HG02798 (cell line): ENCODE results near the gene CLEC2B.

Experiments
- ATAC-seq: cut with Tn5 transposase; IDR thresholded peaks from one replicate; pipeline ENCODE4 v1.9.1; 2021; ENCODE audit warnings: mild to moderate bottlenecking; ENCODE audit not compliant: unreplicated experiment, poor library complexity

Gene CLEC2B

DNA sequence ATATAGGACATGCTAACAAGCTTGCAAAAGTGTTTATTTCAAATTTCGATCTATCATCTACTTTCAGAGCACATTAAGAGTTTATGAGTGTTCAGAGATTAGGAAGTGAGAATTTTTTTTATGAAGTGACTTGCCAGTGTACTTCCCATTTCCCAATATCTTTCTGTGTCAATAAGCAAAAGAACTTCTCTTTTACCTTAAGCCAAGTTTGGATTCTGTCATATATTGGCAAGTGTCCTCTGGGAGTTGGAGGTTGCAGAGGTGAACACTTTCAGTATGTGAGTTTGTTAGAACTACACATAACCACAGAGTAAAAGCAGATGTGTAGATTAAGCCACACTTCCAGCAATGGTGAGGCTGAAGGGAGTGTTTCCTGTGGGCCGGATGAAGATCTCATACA, 58.5 kb downstream of the CLEC2B start:
- no peak for ATAC-seq

DNA sequence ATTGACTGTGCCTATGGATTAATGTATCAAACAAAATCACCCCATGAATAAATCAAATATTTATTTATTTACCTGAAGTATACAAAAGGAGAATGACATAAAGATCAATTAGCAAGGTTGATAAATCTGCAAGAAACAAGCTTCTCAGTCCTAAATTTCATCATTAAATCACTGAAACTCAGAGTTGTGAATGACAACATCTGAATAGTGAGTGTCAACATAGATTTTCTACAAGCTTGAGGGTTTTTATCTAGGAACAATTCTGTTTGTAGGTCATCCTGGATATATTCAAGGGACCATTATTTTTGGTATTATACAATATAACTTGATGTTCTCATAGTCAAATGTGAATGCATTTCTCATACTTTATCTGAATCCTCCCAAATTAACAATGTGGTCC, 59.3 kb downstream of the CLEC2B start:
- no peak for ATAC-seq

DNA sequence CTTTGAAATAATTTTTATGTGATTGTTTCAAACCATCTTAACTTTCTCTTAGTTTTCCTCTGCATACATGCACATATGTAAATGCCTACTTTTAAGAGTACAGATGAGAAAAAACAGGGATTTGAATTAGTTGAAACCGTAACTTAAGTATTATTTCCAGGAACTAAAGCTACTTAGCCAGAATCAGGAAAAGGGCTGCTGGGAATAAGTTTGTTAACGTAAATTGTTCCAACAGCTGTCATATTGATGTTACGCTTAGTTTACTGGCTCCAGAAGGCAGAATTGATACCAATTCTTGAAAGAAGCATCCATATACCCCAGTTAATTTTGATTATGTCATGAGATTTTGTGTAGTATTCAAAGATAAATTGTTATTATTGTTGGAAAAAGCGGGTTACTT, 59.8 kb downstream of the CLEC2B start:
- no peak for ATAC-seq

DNA sequence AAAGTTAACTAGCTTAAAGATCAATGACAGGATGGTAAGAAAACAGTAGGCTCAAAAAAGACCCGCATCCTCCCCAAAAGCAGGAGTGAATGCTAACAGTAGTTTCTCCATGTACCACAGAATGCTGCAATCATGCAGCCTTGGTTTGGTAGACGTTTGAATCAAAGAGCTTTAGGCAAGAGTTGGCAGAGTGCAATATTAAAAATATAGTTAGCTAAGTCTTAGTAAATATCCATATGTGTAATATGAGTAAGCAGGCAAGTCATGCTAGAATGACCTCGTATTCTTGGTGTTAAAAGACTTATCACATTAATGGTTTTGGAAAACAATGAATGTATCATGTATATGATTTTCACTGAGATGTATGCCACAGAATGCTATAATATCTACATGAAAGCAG, 60.6 kb downstream of the CLEC2B start:
- no peak for ATAC-seq

DNA sequence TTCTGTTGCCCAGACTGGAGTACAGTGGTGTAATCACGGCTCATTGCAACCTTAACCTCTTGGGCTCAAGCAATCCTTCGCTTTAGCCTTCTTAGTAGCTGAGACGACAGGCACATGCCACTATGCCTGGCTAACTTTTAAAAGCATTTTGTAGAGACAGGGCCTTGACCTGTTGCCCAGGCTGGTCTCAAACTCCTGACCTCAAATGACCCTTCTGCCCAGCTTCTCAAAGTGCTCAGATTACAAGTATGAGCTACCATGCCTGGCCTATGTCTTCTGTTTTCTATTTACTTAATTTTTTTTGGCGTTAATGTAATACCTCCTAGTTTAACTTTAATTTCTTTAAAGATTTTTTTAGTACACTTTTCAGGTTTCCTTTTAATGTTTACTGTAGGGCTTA, 62.4 kb downstream of the CLEC2B start:
- no peak for ATAC-seq

DNA sequence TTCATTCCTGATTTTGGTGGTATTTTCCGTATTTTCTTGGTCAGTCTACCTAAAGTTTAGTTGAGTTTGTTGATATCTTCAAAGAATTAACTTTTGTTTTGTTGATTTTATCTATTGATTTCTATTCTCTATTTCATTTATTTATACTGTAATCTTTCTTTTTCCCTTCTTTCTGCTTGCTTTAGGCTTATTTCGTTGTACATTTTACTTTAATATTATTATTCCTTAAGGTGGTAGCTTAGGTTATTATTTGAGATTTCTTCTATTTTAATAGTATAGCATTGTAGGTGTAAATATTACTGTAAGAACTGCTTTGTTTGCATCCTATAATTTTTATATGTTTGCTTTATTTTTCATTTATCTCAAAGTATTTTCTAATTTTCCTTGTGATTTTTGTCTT, 63.3 kb downstream of the CLEC2B start:
- ATAC-seq = no peak
